B cell (primary cell): ENCODE results near the gene RAD9A. TPM values are rescaled to one million over a fixed set of nuclear protein-coding genes. Genes with fewer than 3 reads are reported as not detected.

Experiments used
- ATAC-seq: fragments of 200-7000 bp; cut with Tn5 transposase; one replicate; pipeline ENCODE4 v1.10.0; 2021; ENCODE audit warnings: low read depth, mild to moderate bottlenecking, moderate number of reproducible peaks, moderate library complexity
- CTCF ChIA-PET: fragments of 350-600 bp; sonication (Branson Sonifier 250); formaldehyde crosslinking; loops from one replicate; lab custom pipeline; 2021; ENCODE audit warnings: antibody characterized with exemption, inconsistent platforms; lab: Charles Lee
- POLR2A ChIA-PET: fragments of 350-600 bp; sonication (Branson Sonifier 250); formaldehyde crosslinking; loops from one replicate; lab custom pipeline; 2021; ENCODE audit warnings: antibody characterized with exemption; lab: Charles Lee
- DNase-seq: peaks from one replicate; pipeline ENCODE4 v3.0.0; 2013
- H2AFZ ChIP-seq: 2 replicates; pipeline ENCODE4 v1.6.1; 2012; ENCODE audit warnings: mild to moderate bottlenecking, low read depth, low read length; ENCODE audit not compliant: insufficient read depth, poor library complexity, severe bottlenecking
- H3K27ac ChIP-seq, 2 donors: 1 replicate in 1 of 2; 2 replicates in 1 of 2; pipeline ENCODE4 v1.5.1; 2012 to 2013; ENCODE audit warnings: low read length in 2 of 2, mild to moderate bottlenecking in 2 of 2, moderate library complexity in 1 of 2
- H3K27me3 ChIP-seq, 4 experiments: fragments of 200-600 bp in 1 of 4; sonication (generic) in 1 of 4; replicated peaks in 1 of 4; 1 replicate in 2 of 4; 2 replicates in 2 of 4; pipeline versions ENCODE4 v1.6.1 to v1.7.0; 2013 to 2016; ENCODE audit warnings: low read length in 3 of 4, mild to moderate bottlenecking in 2 of 4, mixed read lengths in 1 of 4, moderate library complexity in 1 of 4; ENCODE audit not compliant: insufficient read depth in 4 of 4, control insufficient read depth in 3 of 4; ENCODE audit errors: control extremely low read depth in 1 of 4
- H3K36me3 ChIP-seq, 2 experiments: replicated peaks in 1 of 2; 1 replicate in 1 of 2; 2 replicates in 1 of 2; pipeline versions ENCODE4 v1.6.1 to v1.7.1; 2013; ENCODE audit warnings: low read length in 1 of 2; ENCODE audit not compliant: insufficient read depth in 2 of 2, control insufficient read depth in 1 of 2; ENCODE audit errors: control extremely low read depth in 1 of 2, extremely low read depth in 1 of 2
- H3K4me1 ChIP-seq, 2 donors: fragments of 200-600 bp in 1 of 2; sonication (generic) in 1 of 2; 1 replicate in 1 of 2; 2 replicates in 1 of 2; pipeline versions ENCODE4 v1.5.1 to v1.6.1; 2013 to 2017; ENCODE audit warnings: low read length in 2 of 2; ENCODE audit not compliant: control insufficient read depth in 2 of 2, insufficient read depth in 2 of 2
- H3K4me2 ChIP-seq: replicated peaks from 2 replicates; pipeline ENCODE3; 2012; ENCODE audit warnings: mild to moderate bottlenecking, low read depth, low read length; ENCODE audit not compliant: poor library complexity, severe bottlenecking
- H3K4me3 ChIP-seq, 5 experiments: fragments of 200-600 bp in 1 of 5; sonication (generic) in 1 of 5; 1 replicate in 3 of 5; 2 replicates in 2 of 5; pipeline versions ENCODE4 v1.5.1 to v1.7.0; 2011 to 2016; ENCODE audit warnings: low read length in 4 of 5, mild to moderate bottlenecking in 4 of 5, low read depth in 2 of 5, control low read depth in 1 of 5, moderate library complexity in 1 of 5; ENCODE audit not compliant: insufficient read depth in 1 of 5; ENCODE audit errors: control extremely low read depth in 1 of 5, extremely low read depth in 1 of 5
- H3K79me2 ChIP-seq: fragments of 200-600 bp; sonication (generic); one replicate; pipeline ENCODE4 v1.6.0; 2016; ENCODE audit warnings: low read length; ENCODE audit not compliant: control insufficient read depth, insufficient read depth
- H3K9ac ChIP-seq: fragments of 200-600 bp; sonication (generic); 2 replicates; pipeline ENCODE4 v1.6.1; 2017; ENCODE audit warnings: mild to moderate bottlenecking, low read length, moderate library complexity
- H3K9me3 ChIP-seq, 3 donors: one replicate each; pipeline versions ENCODE4 v1.6.1 to v1.7.1; 2013; ENCODE audit warnings: low read length in 2 of 3; ENCODE audit not compliant: control insufficient read depth in 2 of 3, insufficient read depth in 1 of 3; ENCODE audit errors: control extremely low read depth in 1 of 3
- H4K20me1 ChIP-seq: 2 replicates; pipeline ENCODE4 v1.6.0; 2012; ENCODE audit warnings: mild to moderate bottlenecking, low read length; ENCODE audit not compliant: insufficient read depth, control insufficient read depth, poor library complexity, severe bottlenecking
- H3K27ac Mint-ChIP-seq: one replicate; pipeline ENCODE4 v1.8.0; 2021; ENCODE audit warnings: mixed read lengths
- H3K27me3 Mint-ChIP-seq: one replicate; pipeline ENCODE4 v1.8.0; 2021; ENCODE audit warnings: mixed read lengths
- H3K4me1 Mint-ChIP-seq: one replicate; pipeline ENCODE4 v1.8.0; 2021; ENCODE audit warnings: mixed read lengths
- H3K4me3 Mint-ChIP-seq: one replicate; pipeline ENCODE4 v1.8.0; 2021; ENCODE audit warnings: mixed read lengths
- H3K9me3 Mint-ChIP-seq: one replicate; pipeline ENCODE4 v1.8.0; 2022; ENCODE audit warnings: mixed read lengths; ENCODE audit not compliant: insufficient read depth
- CTCF ChIP-seq: fragments of 200-600 bp; IDR thresholded peaks from one replicate; pipeline ENCODE4 v1.8.0; 2022; ENCODE audit warnings: antibody characterized with exemption, mild to moderate bottlenecking
- EZH2 ChIP-seq: IDR thresholded peaks from 2 replicates; pipeline ENCODE4 v1.6.1; 2012; ENCODE audit warnings: borderline replicate concordance, low read depth, mild to moderate bottlenecking, moderate library complexity, low read length; ENCODE audit not compliant: insufficient read depth, poor library complexity, severe bottlenecking
- WGBS: methylation state at CpG from one replicate; pipeline ENCODE4 v1.1.5; 2013; ENCODE audit warnings: missing lambda C conversion rate; ENCODE audit not compliant: insufficient coverage; 5-methylcytosine and 5-hydroxymethylcytosine counted together
- intact Hi-C: fragments of 100-400 bp; cut with micrococcal nuclease; formaldehyde crosslinking; loops from one replicate; pipeline ENCODE4 v1.10.0; 2022
- polyA plus RNA-seq: library from polyadenylated mRNA; depleted of rRNA; stranded (reverse); fragments of >200 nt; gene quantifications from 2 replicates; pipeline ENCODE4 v1.2.3, GENCODE V29; 2012
- total RNA-seq, 2 donors: library from RNA; stranded (reverse); fragments of 120-200 nt in 1 of 2; gene quantifications; 1 replicate in 1 of 2; 2 replicates in 1 of 2; pipeline versions ENCODE4 v1.2.3 to v1.2.4, GENCODE V29; 2013 to 2022

The RAD9A gene
- total and polyA plus RNA-seq, 2 donors (not counting 1 experiment from before 2014, with no cell fraction given) = 50.6 to 76.8 TPM

DNA sequence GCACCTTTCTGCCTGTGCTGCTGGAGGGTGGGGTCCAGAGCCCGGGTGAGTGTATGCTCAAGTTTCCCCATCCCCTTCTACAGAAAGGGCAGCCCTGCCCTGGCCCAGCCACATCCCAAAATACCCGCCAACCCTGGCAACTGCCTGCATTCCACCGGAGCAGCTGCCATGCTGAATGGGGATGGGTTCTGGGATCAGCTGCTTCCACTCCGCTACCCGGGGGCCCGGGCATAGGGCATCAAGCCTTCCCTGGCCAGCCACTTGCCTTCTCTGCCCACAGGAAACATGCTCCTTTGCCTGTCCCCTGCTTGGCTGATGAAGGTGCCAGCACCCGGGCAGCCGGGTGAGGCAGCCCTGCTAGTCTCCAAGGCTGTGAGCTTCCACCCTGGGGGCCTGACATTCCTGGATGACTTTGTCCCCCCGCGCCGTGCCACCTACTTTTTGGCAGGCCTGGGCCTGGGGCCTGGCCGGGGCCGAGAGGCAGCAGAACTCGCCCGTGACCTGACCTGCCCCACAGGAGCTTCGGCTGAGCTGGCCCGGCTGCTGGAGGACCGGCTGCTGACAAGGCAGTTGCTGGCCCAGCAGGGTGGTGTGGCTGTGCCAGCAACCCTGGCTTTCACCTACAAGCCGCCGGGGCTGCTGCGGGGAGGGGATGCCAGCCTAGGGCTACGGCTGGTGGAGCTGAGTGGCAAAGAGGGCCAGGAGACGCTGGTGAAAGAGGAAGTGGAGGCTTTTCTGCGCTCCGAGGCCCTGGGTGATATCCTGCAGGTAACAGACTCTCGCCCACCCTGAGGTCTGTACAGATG, 26.9 kb downstream of the RAD9A start:
- peaks cover 22% of the 10 kb centered on the region for H3K79me2 ChIP-seq
- Mint-ChIP-seq H3K9me3 (no peaks in the 10 kb centered on the region), H3K4me3 (peak overlapping the region; percentile 83), H3K4me1 (peaks cover 57% of the 10 kb centered on the region), H3K27ac (peak overlapping the region; percentile 91), H3K27me3 (no peaks in the 10 kb centered on the region)
- 10% methylated on average over 25 of the region's 26 CpGs for WGBS
- H3K4me2 ChIP-seq = peak overlapping the region; percentile 95
- H3K27me3 ChIP-seq = no peaks in the 10 kb centered on the region
- POLR2A ChIA-PET = interaction anchor here (0.5 to 10.7 kb wide), 15 partner anchors 7 to 1910 kb away, joined by 3 to 195 read pairs (median 15); partner anchors contain the start of genes PPP1CA, PTPRCAP, RAD9A and RPS6KB2
- no peaks in the 10 kb centered on the region for H3K9me3 ChIP-seq
- H3K9ac ChIP-seq = peak overlapping the region; percentile 40
- peak; percentile 38 for ATAC-seq
- peak overlapping the region; percentile 43 to 71 for H3K27ac ChIP-seq
- no peaks in the 10 kb centered on the region for H4K20me1 ChIP-seq
- H2AFZ ChIP-seq = peak overlapping the region; percentile 53
- DNase-seq = peak; percentile 89
- intact Hi-C loops = loop anchor here (1.0 kb wide), 2 partner anchors 9 to 10 kb away; partner anchors contain the start of gene RPS6KB2
- H3K36me3 ChIP-seq = no peaks in the 10 kb centered on the region
- CTCF ChIA-PET = interaction anchor here (0.6 to 10.4 kb wide), 16 partner anchors 11 to 73 kb away, joined by 3 to 121 read pairs (median 4); partner anchors contain the start of genes AIP, POLD4, PPP1CA and PTPRCAP
- H3K4me1 ChIP-seq = peaks cover 60 to 71% of the 10 kb centered on the region in 2 donors
- no peak for TF ChIP-seq EZH2
- no peak for TF ChIP-seq CTCF
- H3K4me3 ChIP-seq = peak overlapping the region in 4 of 5 experiments; percentile 28 to 49 (median 38)
